ENCODE results near the gene PPP3CA. TPM values are rescaled to one million over a fixed set of nuclear protein-coding genes. Genes with fewer than 3 reads are reported as not detected.

PPP3CA gene
- polyA plus RNA-seq, 1 donor (not counting 4 experiments of a cell fraction or from before 2014, with no cell fraction given) = 43.3 TPM

- DNase-seq (ENCODE audit: low read depth, low spot score) (no peak), FAIRE-seq (no peak)
- H3K27me3 ChIP-seq (ENCODE audit: control insufficient read depth, extremely low read depth, insufficient read depth, low read length) = no peaks in the 10 kb centered on the region
- H3K9me1 ChIP-seq (ENCODE audit: control insufficient read depth, extremely low read depth, insufficient read depth, low read length) = no peaks in the 10 kb centered on the region
- H3K79me2 ChIP-seq (ENCODE audit: control insufficient read depth, insufficient read depth, low read length) = no peaks in the 10 kb centered on the region
- no peak overlapping the region for H2AFZ ChIP-seq (ENCODE audit: control insufficient read depth, low read length)
- H3K9me3 ChIP-seq (ENCODE audit: control insufficient read depth, low read depth, low read length) = no peaks in the 10 kb centered on the region
- TF ChIP-seq CTCF (optimal IDR thresholded peaks at IDR 0.05 in 1 of 3, IDR thresholded peaks at IDR 0.05 in 1 of 3, conservative IDR thresholded peaks at IDR 0.05 in 1 of 3; ENCODE audit: extremely low read depth in 1 of 3, insufficient read depth in 2 of 3, low read length in 3 of 3) (no peak), EZH2 (IDR thresholded peaks at IDR 0.05; ENCODE audit: low read length) (no peak)
- no peak overlapping the region for H3K4me3 ChIP-seq (ENCODE audit: control insufficient read depth in 2 of 3, extremely low read depth in 1 of 3, insufficient read depth in 2 of 3, low read depth in 1 of 3, low read length in 3 of 3)
- no peak overlapping the region for H3K9ac ChIP-seq (ENCODE audit: control insufficient read depth, extremely low read depth, insufficient read depth, low read length)
- H3K27ac ChIP-seq (ENCODE audit: control insufficient read depth, insufficient read depth, low read length) = no peak overlapping the region
- dilution Hi-C loops (cut with MboI; ENCODE audit: extremely low pct_ligation_motif_present, low sequenced_read_pairs) = no loop called here
- H3K4me1 ChIP-seq (ENCODE audit: control insufficient read depth, extremely low read depth, insufficient read depth, low read length) = no peaks in the 10 kb centered on the region
- H4K20me1 ChIP-seq (ENCODE audit: control insufficient read depth, extremely low read depth, insufficient read depth, low read length) = no peaks in the 10 kb centered on the region
- H3K36me3 ChIP-seq (ENCODE audit: control insufficient read depth in 2 of 2, extremely low read depth in 1 of 2, insufficient read depth in 2 of 2, low read length in 2 of 2) = peaks cover 0 to 4% of the 10 kb centered on the region in 2 experiments
- H3K4me2 ChIP-seq (ENCODE audit: control insufficient read depth, extremely low read depth, insufficient read depth, low read depth, low read length) = no peak overlapping the region
These were observed 296.5 kb downstream of the PPP3CA start for GRCh38 chr4:101050837-101051205.

- no peak for TF ChIP-seq CTCF (optimal IDR thresholded peaks at IDR 0.05 in 1 of 3, IDR thresholded peaks at IDR 0.05 in 1 of 3, conservative IDR thresholded peaks at IDR 0.05 in 1 of 3; ENCODE audit: extremely low read depth in 1 of 3, insufficient read depth in 2 of 3, low read length in 3 of 3)
- no peak for TF ChIP-seq EZH2 (IDR thresholded peaks at IDR 0.05; ENCODE audit: low read length)
- no peak overlapping the region for H3K4me2 ChIP-seq (ENCODE audit: control insufficient read depth, extremely low read depth, insufficient read depth, low read depth, low read length)
These were observed 297.1 kb downstream of the PPP3CA start for GRCh38 chr4:101050088-101050836.

More at GRCh38 chr4:101050088-101050836, 297.1 kb downstream of the PPP3CA start:
- H3K4me3 ChIP-seq (ENCODE audit: control insufficient read depth in 2 of 3, extremely low read depth in 1 of 3, insufficient read depth in 2 of 3, low read depth in 1 of 3, low read length in 3 of 3) = no peak overlapping the region
- H4K20me1 ChIP-seq (ENCODE audit: control insufficient read depth, extremely low read depth, insufficient read depth, low read length) = no peaks in the 10 kb centered on the region
- H3K79me2 ChIP-seq (ENCODE audit: control insufficient read depth, insufficient read depth, low read length) = no peaks in the 10 kb centered on the region
- no peaks in the 10 kb centered on the region for H3K9me3 ChIP-seq (ENCODE audit: control insufficient read depth, low read depth, low read length)
- no peaks in the 10 kb centered on the region for H3K27me3 ChIP-seq (ENCODE audit: control insufficient read depth, extremely low read depth, insufficient read depth, low read length)
- H2AFZ ChIP-seq (ENCODE audit: control insufficient read depth, low read length) = no peak overlapping the region
- H3K9ac ChIP-seq (ENCODE audit: control insufficient read depth, extremely low read depth, insufficient read depth, low read length) = no peak overlapping the region
- dilution Hi-C loops (cut with MboI; ENCODE audit: extremely low pct_ligation_motif_present, low sequenced_read_pairs) = no loop called here
- no peak for DNase-seq (ENCODE audit: low read depth, low spot score)
- H3K36me3 ChIP-seq (ENCODE audit: control insufficient read depth in 2 of 2, extremely low read depth in 1 of 2, insufficient read depth in 2 of 2, low read length in 2 of 2) = peaks cover 0 to 4% of the 10 kb centered on the region in 2 experiments
- no peak overlapping the region for H3K27ac ChIP-seq (ENCODE audit: control insufficient read depth, insufficient read depth, low read length)
- no peak for FAIRE-seq
- no peaks in the 10 kb centered on the region for H3K9me1 ChIP-seq (ENCODE audit: control insufficient read depth, extremely low read depth, insufficient read depth, low read length)
- no peaks in the 10 kb centered on the region for H3K4me1 ChIP-seq (ENCODE audit: control insufficient read depth, extremely low read depth, insufficient read depth, low read length)
